BLaER1 treated with 17β-estradiol and CSF1 and Interleukin-3, amounts not matched to agents 10 nM and 100 nM (cell line): ENCODE measurements around the gene MB21D2.
A peak's percentile ranks its signal among the peaks of the same experiment; 100 is the strongest.

ENCODE experiments used
- H3K27ac ChIP-seq, 11 experiments: shearing (Covaris generic); formaldehyde crosslinking; 2 replicates each; pipeline ENCODE4 v1.8.1; 2022
- H3K27me3 ChIP-seq, 11 experiments: shearing (Covaris generic); formaldehyde crosslinking; 2 replicates each; pipeline ENCODE4 v1.8.1; 2022
- H3K36me3 ChIP-seq, 11 experiments: shearing (Covaris generic); formaldehyde crosslinking; 2 replicates each; pipeline ENCODE4 v1.8.1; 2022
- H3K4me1 ChIP-seq, 10 experiments: shearing (Covaris generic); formaldehyde crosslinking; 2 replicates each; pipeline ENCODE4 v1.8.1; 2022
- H3K4me2 ChIP-seq, 11 experiments: shearing (Covaris generic); formaldehyde crosslinking; 2 replicates each; pipeline ENCODE4 v1.8.1; 2022
- H3K4me3 ChIP-seq, 10 experiments: shearing (Covaris generic); formaldehyde crosslinking; 2 replicates each; pipeline ENCODE4 v1.8.1; 2022
- H3K9ac ChIP-seq, 11 experiments: shearing (Covaris generic); formaldehyde crosslinking; 2 replicates each; pipeline ENCODE4 v1.8.1; 2022
- H3K9me3 ChIP-seq, 11 experiments: shearing (Covaris generic); formaldehyde crosslinking; replicated peaks in 1 of 11; 2 replicates each; pipeline ENCODE4 v1.8.1; 2022
- H4K20me1 ChIP-seq, 11 experiments: shearing (Covaris generic); formaldehyde crosslinking; 2 replicates each; pipeline ENCODE4 v1.8.1; 2022
- Cebpa-rat ChIP-seq, 11 experiments: shearing (Covaris generic); IDR thresholded peaks; 2 replicates each; pipeline ENCODE4 v1.8.1; 2022

The MB21D2 gene

DNA sequence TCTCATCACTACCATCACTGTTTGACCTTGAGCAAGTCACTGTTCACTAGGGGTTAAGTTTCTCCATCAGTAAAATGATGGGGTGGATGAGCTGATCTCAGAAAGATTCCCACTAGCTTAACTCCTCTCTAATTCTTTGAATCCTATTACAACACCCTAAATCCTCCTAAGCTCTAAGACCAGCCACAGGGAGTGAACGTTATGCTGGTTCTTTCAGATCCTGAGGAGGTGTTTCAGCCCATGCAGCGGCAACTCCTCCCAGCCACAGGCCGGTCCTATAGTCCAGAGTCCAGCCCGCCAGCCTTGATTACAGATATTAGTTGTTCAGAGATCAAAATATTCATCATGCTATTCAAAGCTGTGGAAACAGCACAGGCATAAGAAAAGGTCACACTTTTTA, 15.1 kb downstream of the MB21D2 start:
- no peak for TF ChIP-seq Cebpa-rat (IDR thresholded peaks at IDR 0.05)
- no peak overlapping the region for H3K9ac ChIP-seq
- H3K4me1 ChIP-seq = peaks cover 0 to 15% (median 0%) of the 10 kb centered on the region in 10 experiments; a peak in 6 of 20 replicates

GRCh38 chr3:192901435-192901834, 16.2 kb downstream of the MB21D2 start:
- Histone ChIP-seq H3K27me3 (no peaks in the 10 kb centered on the region), H3K4me3 (no peak overlapping the region), H3K9me3 (peaks cover 0 to 4% (median 0%) of the 10 kb centered on the region in 11 experiments; a peak in 2 of 22 replicates), H3K4me1 (peaks cover 0 to 15% (median 0%) of the 10 kb centered on the region in 10 experiments; a peak in 6 of 20 replicates), H3K36me3 (no peaks in the 10 kb centered on the region), H4K20me1 (no peaks in the 10 kb centered on the region), H3K27ac (no peak overlapping the region), H3K4me2 (no peak overlapping the region), H3K9ac (no peak overlapping the region)
- no peak for TF ChIP-seq Cebpa-rat (IDR thresholded peaks at IDR 0.05)

More for the DNA sequence above, 15.1 kb downstream of the MB21D2 start:
- H3K27ac ChIP-seq = no peak overlapping the region
- H3K36me3 ChIP-seq = no peaks in the 10 kb centered on the region
- H4K20me1 ChIP-seq = no peaks in the 10 kb centered on the region
- no peaks in the 10 kb centered on the region for H3K27me3 ChIP-seq
- no peak overlapping the region for H3K4me3 ChIP-seq
- peaks cover 0 to 4% (median 0%) of the 10 kb centered on the region in 11 experiments; a peak in 2 of 22 replicates for H3K9me3 ChIP-seq
- no peak overlapping the region for H3K4me2 ChIP-seq

DNA sequence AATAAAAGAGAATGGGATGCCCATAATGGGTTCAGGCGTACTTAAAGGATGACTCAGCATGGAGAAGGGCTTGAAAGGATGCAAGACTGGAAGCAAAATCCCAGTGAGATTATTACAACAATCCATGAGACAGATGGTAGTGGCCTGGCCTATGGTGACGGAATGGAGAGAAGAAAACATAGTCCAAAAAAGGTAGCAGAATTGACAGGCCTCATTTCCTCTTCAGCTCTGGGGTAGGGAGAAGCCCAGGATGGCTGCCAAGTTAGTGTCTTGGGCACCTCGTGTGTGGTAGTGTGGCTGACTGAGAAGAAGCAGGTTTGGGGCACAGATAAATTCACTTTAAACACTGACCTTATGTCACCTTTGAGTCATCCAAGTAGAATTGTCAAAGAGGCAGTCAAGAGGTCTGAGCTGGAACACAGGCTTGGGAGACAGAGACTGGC, 18.1 kb downstream of the MB21D2 start:
- peak overlapping the region in 4 of 11 experiments; percentile 8 to 48 (median 10); a peak in 4 of 22 replicates for H3K4me2 ChIP-seq
- H3K9me3 ChIP-seq = peaks cover 0 to 4% (median 0%) of the 10 kb centered on the region in 11 experiments; a peak in 2 of 22 replicates
- no peaks in the 10 kb centered on the region for H3K27me3 ChIP-seq
- TF ChIP-seq Cebpa-rat (IDR thresholded peaks at IDR 0.05) = no peak
- H3K36me3 ChIP-seq = no peaks in the 10 kb centered on the region
- no peak overlapping the region; a peak in 1 of 22 replicates for H3K27ac ChIP-seq
- no peaks in the 10 kb centered on the region for H4K20me1 ChIP-seq
- H3K4me3 ChIP-seq = no peak overlapping the region
- H3K9ac ChIP-seq = no peak overlapping the region
- peaks cover 0 to 15% (median 0%) of the 10 kb centered on the region in 10 experiments; a peak in 6 of 20 replicates for H3K4me1 ChIP-seq

DNA sequence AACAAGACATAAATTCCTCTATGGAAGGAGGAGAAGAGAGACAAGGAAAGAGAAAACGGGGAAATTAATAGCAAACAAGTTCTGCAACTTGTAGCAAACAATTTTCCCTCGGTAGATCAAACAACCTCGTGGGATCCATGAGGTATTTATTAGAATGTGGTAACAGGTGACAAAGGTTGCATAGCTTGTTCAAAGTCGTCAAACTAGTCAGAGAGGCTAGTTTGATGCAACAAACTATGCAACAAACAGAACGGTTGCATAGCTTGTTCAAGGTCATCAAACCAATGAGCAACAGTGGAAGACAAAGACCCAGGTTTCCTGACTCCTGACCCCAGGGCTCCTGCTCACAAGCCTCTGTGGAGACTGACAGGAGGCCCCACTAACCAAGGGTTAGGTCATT, 20.7 kb downstream of the MB21D2 start:
- no peak for TF ChIP-seq Cebpa-rat (IDR thresholded peaks at IDR 0.05)
- H4K20me1 ChIP-seq = no peaks in the 10 kb centered on the region
- H3K4me1 ChIP-seq = peaks cover 0 to 39% (median 4%) of the 10 kb centered on the region in 10 experiments; a peak in 9 of 20 replicates
- no peak overlapping the region for H3K4me3 ChIP-seq
- H3K9ac ChIP-seq = no peak overlapping the region
- H3K9me3 ChIP-seq = no peaks in the 10 kb centered on the region
- H3K4me2 ChIP-seq = no peak overlapping the region
- no peak overlapping the region for H3K27ac ChIP-seq
- no peaks in the 10 kb centered on the region for H3K27me3 ChIP-seq
- H3K36me3 ChIP-seq = no peaks in the 10 kb centered on the region

GRCh38 chr3:192896208-192896607, 21.4 kb downstream of the MB21D2 start:
- Histone ChIP-seq H3K4me1 (peaks cover 0 to 41% (median 4%) of the 10 kb centered on the region in 10 experiments; a peak in 9 of 20 replicates), H3K4me2 (no peak overlapping the region), H3K27ac (no peak overlapping the region)

DNA sequence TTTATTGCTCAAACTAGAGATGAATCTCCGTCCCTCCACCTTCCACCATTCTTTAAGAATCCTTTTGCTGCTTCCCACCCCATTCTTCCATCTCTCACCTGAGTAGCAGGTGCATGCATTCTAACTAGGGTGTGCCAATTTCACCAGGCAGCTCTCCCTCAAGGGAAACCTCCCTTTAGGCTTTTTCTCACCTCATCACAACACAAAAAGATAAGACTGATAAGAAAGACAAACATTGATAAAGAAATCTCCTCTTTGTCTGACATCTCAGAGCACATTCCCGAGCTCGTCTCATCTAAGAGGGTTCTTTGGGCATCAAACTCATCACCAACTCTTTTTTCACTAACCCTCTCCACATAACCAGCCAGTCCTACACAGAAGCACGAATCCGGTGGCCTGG, 23.0 kb downstream of the MB21D2 start:
- no peaks in the 10 kb centered on the region for H3K36me3 ChIP-seq
- H3K4me2 ChIP-seq = no peak overlapping the region
- no peak overlapping the region for H3K4me3 ChIP-seq
- H3K27ac ChIP-seq = no peak overlapping the region
- no peaks in the 10 kb centered on the region for H3K9me3 ChIP-seq
- no peaks in the 10 kb centered on the region for H4K20me1 ChIP-seq
- no peaks in the 10 kb centered on the region for H3K27me3 ChIP-seq
- no peak for TF ChIP-seq Cebpa-rat (IDR thresholded peaks at IDR 0.05)
- H3K4me1 ChIP-seq = peaks cover 0 to 38% (median 4%) of the 10 kb centered on the region in 10 experiments; a peak in 9 of 20 replicates
- no peak overlapping the region for H3K9ac ChIP-seq

More at GRCh38 chr3:192896208-192896607, 21.4 kb downstream of the MB21D2 start:
- no peak for TF ChIP-seq Cebpa-rat (IDR thresholded peaks at IDR 0.05)
- H4K20me1 ChIP-seq = no peaks in the 10 kb centered on the region
- H3K4me3 ChIP-seq = no peak overlapping the region
- no peaks in the 10 kb centered on the region for H3K9me3 ChIP-seq
- H3K27me3 ChIP-seq = no peaks in the 10 kb centered on the region
- H3K36me3 ChIP-seq = no peaks in the 10 kb centered on the region
- H3K9ac ChIP-seq = no peak overlapping the region

- Histone ChIP-seq H3K4me2 (peak overlapping the region in 5 of 11 experiments; percentile 39 to 82 (median 64); a peak in 8 of 22 replicates), H3K4me1 (peaks cover 0 to 25% (median 4%) of the 10 kb centered on the region in 10 experiments; a peak in 9 of 20 replicates), H3K9ac (peak overlapping the region in 1 of 11 experiments; percentile 28; a peak in 2 of 22 replicates), H3K9me3 (no peaks in the 10 kb centered on the region), H4K20me1 (no peaks in the 10 kb centered on the region), H3K36me3 (no peaks in the 10 kb centered on the region), H3K27me3 (no peaks in the 10 kb centered on the region), H3K4me3 (no peak overlapping the region), H3K27ac (peak overlapping the region in 4 of 11 experiments; percentile 19 to 52 (median 40); a peak in 6 of 22 replicates)
- no peak for TF ChIP-seq Cebpa-rat (IDR thresholded peaks at IDR 0.05)
These were observed 24.5 kb downstream of the MB21D2 start for GRCh38 chr3:192892981-192893700.

DNA sequence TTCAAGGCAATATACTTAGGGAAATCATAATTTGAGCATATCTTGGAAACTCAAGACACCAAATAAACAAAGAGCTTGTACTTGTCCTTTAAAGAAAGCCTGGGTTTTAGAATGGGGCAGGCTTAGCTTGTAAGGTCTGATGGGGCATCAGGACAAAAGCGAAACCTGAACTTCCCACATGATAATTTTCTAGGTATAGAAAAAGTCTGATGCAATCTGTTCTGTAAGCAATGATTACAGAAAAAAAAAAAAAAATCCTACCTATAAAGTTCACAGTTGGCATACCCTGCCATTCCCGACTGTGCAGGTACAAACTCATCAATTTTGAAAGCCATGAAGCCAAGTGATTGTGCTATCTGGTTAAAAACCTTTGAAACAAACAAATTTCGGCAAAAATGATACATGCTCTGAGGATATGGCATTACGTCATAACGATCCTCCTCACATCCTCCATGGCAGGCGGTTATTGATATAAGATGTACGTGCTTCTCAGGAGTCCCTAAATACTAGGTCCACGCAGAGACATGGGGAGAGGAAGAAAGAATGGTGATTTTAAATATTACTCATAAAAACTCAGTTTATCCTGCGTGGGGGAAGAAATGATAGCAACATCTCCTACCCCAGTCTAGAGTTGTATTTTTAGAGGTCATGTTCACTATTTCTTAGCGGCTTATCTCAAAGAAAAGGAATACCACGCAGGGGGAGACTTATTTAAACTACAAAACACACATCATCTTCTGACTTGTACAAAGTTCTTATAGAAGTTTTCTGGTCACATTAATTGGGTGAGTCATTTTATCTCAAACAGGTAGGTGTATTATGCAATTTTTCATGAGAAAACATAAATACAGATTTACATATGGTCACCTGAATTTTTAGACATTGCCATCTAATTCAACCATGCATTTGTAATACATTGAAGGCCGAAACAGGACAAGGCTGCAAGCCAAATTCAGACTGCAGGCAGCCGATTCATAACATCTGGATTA, 27.0 kb downstream of the MB21D2 start:
- no peak overlapping the region for H3K27ac ChIP-seq
- TF ChIP-seq Cebpa-rat (IDR thresholded peaks at IDR 0.05) = 0 out of 22 replicates have a peak, but pooled peaks of 1 of the 11 experiments have one; percentile 6
- no peak overlapping the region for H3K4me2 ChIP-seq
- H3K9me3 ChIP-seq = no peaks in the 10 kb centered on the region
- no peaks in the 10 kb centered on the region for H3K27me3 ChIP-seq
- H3K4me3 ChIP-seq = no peak overlapping the region
- no peaks in the 10 kb centered on the region for H4K20me1 ChIP-seq
- H3K9ac ChIP-seq = no peak overlapping the region
- no peaks in the 10 kb centered on the region for H3K36me3 ChIP-seq
- H3K4me1 ChIP-seq = peaks cover 0 to 25% (median 4%) of the 10 kb centered on the region in 10 experiments; a peak in 9 of 20 replicates

DNA sequence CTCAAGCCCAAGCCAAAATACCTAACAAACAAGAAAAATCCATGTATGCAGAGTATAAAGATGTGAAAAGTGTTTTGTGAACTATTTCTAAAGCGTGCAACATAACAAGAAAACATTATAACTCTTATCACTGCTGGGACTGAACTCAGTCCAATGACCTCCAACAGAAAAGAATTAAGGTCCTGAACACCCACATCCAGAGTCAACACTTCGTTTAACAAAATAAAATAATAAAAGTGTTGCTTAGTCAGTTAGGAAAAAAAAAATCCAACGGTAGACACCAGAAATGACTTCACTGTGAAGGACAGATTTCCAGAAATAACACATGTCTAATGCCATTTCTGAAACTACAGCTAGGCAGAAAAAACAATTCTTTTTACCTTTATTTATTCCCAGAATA, 28.0 kb downstream of the MB21D2 start:
- H3K27ac ChIP-seq = no peak overlapping the region

More for the DNA sequence above, 28.0 kb downstream of the MB21D2 start:
- no peak overlapping the region for H3K9ac ChIP-seq
- H3K4me2 ChIP-seq = no peak overlapping the region
- no peaks in the 10 kb centered on the region for H3K9me3 ChIP-seq
- no peaks in the 10 kb centered on the region for H3K27me3 ChIP-seq
- H4K20me1 ChIP-seq = no peaks in the 10 kb centered on the region
- H3K4me3 ChIP-seq = no peak overlapping the region
- no peak for TF ChIP-seq Cebpa-rat (IDR thresholded peaks at IDR 0.05)
- peaks cover 0 to 25% (median 4%) of the 10 kb centered on the region in 10 experiments; a peak in 9 of 20 replicates for H3K4me1 ChIP-seq
- H3K36me3 ChIP-seq = no peaks in the 10 kb centered on the region
